Upper lobe of left lung (tissue), 4 donors: ENCODE data around the gene PARP12.

ENCODE experiments used
- POLR2A ChIP-seq, 4 donors: fragments of 450-650 bp; IDR thresholded peaks; one replicate each; pipeline ENCODE4 v1.5.1; 2016 to 2017; ENCODE audit warnings: antibody characterized with exemption in 4 of 4, mild to moderate bottlenecking in 2 of 4
- TF ChIP-seq, protein P1 (sequence below), 6 experiments: fragments of 450-650 bp in 4 of 6; fragments of 200-600 bp in 2 of 6; sonication (generic) in 2 of 6; IDR thresholded peaks; one replicate each; pipeline ENCODE4 v1.5.1; 2016 to 2019; ENCODE audit warnings: antibody characterized with exemption in 6 of 6

DNA sequence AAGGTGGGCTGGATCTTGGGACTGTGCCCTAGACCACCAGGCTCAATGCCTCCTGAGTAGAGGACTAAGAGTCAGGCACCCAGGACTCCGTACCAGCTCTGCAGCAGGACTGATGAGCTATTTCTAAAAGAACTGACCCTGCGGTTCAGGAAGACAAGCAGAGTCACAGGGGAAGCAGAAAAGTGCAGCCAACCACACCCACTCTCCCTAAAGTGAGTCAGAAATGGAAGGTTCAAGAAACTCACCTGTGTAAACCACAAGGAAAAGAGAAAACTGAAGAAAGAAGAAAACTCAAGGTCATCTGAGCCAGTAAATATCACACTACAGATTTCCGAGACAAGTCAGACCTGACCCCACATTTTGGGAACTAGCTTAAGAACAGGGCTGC is 2.5 kb downstream of the PARP12 start:
- TF ChIP-seq, protein P1, sequence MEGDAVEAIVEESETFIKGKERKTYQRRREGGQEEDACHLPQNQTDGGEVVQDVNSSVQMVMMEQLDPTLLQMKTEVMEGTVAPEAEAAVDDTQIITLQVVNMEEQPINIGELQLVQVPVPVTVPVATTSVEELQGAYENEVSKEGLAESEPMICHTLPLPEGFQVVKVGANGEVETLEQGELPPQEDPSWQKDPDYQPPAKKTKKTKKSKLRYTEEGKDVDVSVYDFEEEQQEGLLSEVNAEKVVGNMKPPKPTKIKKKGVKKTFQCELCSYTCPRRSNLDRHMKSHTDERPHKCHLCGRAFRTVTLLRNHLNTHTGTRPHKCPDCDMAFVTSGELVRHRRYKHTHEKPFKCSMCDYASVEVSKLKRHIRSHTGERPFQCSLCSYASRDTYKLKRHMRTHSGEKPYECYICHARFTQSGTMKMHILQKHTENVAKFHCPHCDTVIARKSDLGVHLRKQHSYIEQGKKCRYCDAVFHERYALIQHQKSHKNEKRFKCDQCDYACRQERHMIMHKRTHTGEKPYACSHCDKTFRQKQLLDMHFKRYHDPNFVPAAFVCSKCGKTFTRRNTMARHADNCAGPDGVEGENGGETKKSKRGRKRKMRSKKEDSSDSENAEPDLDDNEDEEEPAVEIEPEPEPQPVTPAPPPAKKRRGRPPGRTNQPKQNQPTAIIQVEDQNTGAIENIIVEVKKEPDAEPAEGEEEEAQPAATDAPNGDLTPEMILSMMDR (IDR thresholded peaks at IDR 0.05): no peak
- TF ChIP-seq POLR2A (IDR thresholded peaks at IDR 0.05): no peak
